ENCODE measurements around the gene SCN4B.

SCN4B gene

GRCh38 chr11:118099838-118100556, 52.6 kb downstream of the SCN4B start:
- DNase-seq (ENCODE audit: low read depth) = no peak

GRCh38 chr11:118098996-118099837, 53.4 kb downstream of the SCN4B start:
- DNase-seq (ENCODE audit: low read depth) = no peak

DNA sequence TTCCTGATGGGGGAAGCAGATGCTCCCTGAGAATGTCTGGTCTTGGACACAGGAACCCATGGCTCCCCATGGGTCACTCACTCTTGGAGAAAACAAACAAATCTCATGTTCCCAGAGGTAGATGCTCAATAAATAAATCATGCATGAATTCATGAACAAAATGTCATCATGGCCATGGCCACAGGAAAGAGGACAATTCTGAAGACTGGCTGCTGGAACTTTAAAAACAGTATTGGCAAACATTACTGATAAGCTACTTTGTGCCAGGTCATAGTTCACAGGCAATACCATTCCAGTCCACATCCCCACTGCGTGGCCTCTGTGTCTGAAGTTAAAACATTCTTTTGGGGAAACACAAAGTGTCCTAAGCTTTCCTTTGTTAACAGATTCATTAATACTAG, 56.7 kb downstream of the SCN4B start:
- DNase-seq (ENCODE audit: low read depth) = no peak

- no peak for DNase-seq (ENCODE audit: low read depth)
Observed at GRCh38 chr11:118095493-118095892, 57.1 kb downstream of the SCN4B start.

GRCh38 chr11:118092907-118093571, 59.6 kb downstream of the SCN4B start:
- DNase-seq (ENCODE audit: low read depth) = no peak

DNA sequence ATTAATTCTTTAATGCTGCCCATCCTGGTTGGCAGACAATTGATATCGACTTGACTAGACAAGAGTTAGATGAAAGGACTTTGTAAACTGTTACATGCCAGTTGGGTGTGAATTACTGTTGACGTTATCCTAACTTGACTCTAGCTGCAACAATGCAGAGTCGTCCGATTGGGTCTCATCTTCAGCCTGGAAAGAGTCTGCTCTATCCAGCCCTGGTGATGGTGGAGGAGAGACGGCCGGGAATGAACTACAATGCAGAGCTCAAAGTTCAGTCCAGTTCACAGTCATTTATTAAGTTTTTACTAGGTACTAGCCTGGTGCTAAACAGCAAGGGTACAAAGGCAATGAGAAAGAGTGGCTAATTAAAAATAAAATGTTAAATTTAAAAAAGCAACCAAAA, 60.9 kb downstream of the SCN4B start:
- DNase-seq (ENCODE audit: low read depth) = no peak

DNA sequence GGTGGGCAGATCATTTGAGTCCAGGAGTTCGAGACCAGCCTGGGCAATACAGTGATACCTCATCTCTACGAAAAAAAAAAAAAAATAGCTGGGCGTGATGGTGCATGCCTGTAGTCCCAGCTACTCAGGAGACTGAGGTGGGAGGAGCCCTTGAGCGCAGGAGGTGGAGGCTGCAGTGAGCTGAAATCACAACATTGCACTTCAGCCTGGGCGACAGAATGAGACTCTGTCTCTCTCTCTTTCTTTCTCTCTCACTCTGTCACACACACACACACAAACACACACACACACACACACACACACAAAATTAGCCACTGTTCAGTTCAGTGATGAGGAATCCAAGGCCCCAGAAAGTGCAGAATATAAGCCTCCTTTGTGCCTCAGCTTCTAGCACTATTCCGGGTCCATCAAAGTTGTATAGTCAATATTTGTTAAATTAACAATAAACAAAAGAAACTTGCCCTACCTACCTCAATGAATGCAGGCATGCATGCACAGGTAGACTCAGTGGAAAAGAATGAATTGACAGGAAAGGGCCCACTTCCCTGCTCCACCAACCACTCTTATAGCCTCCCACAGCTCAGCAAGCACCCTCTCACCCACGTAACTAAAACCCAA, 62.0 kb downstream of the SCN4B start:
- no peak for DNase-seq (ENCODE audit: low read depth)

DNA sequence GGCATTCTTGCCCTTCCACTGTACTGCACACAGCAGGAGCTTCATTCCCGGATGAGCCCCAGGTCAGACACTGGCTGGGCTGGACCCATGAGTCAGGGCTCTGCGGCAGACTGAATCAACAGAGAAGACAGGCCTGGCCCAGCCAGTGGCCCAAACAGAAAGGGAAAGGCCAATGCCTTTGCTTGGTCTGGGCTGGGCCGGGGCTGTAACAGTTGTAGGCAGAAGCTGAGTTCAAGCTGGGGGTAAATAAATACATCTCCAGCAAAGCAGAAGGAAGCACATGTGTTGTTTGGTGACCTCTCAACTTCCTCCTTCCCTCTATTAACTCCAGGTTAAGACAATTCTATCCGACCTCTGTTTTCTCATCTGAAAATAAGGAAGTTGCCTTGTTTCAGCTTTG, 64.1 kb downstream of the SCN4B start:
- no peak for DNase-seq (ENCODE audit: low read depth)

DNA sequence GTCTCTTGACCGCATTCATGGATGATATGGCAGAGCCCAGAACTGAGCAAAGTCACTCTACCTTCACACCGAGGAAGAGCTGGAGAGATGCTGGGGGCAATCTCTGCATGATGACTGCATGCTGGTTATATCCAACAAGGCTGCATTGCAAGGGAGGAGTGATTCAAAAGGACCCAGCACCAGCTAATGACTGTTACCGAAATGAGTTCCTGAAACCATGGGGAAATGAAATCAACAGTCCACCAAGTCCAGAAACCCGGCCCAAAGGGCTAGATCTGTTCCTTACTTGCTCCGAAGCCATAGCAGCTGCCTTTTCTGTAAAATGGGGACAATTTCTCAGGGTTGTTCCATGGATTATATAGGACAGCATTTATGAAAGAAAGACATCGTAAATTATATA, 64.7 kb downstream of the SCN4B start:
- DNase-seq (ENCODE audit: low read depth) = no peak

GRCh38 chr11:118086913-118087768, 65.5 kb downstream of the SCN4B start, which contains the start of gene SMIM35:
Gene SMIM35 (minus strand): TSS chr11:118086963. CDS start chr11:118086757, 206 bp downstream.
- DNase-seq (ENCODE audit: low read depth) = no peak

DNA sequence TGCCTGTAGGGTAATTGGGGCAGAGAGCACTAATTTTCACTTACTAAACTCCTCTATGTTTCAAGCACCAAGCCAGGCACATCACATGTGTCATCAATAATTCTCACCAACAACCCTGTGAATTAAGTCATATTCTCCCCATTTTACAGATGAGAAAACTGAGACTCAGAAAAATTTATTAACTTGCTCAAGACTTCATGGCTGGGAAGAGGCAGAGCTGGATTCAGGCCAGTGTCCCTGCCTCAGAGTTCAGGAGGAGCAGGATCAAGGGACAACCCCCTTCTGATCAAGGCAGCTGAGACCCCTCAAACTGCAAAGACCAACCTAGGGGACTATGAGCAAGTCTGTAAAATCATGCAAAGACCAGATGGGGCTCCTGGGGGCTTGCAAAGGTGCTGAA, 68.0 kb downstream of the SCN4B start:
- no peak for DNase-seq (ENCODE audit: low read depth)

- no peak for DNase-seq (ENCODE audit: low read depth)
Observed at GRCh38 chr11:118084247-118084646, 68.4 kb downstream of the SCN4B start.

Data from T follicular helper cell (primary cell).